Islet precursor cell (in vitro differentiated cells): ENCODE measurements around the gene EPM2AIP1.
A peak's percentile ranks its signal among the peaks of the same experiment; 100 is the strongest.

Experiments used
- DNase-seq: peaks from one replicate; pipeline ENCODE4 v3.0.0-alpha.2; 2018

The EPM2AIP1 gene

GRCh38 chr3:36944641-36945270 is 48.2 kb downstream of the EPM2AIP1 start, which contains the start of gene TRANK1:
TRANK1 (minus strand) TSS chr3:36945054; CDS start chr3:36944809, 245 bp downstream.
- peak; percentile 61 for DNase-seq

GRCh38 chr3:36944012-36944640 is 48.8 kb downstream of the EPM2AIP1 start:
- DNase-seq: peak; percentile 77

GRCh38 chr3:36943601-36944000 is 49.3 kb downstream of the EPM2AIP1 start:
- DNase-seq: no peak

GRCh38 chr3:36942638-36943248 is 50.2 kb downstream of the EPM2AIP1 start:
- DNase-seq: no peak

GRCh38 chr3:36941658-36942057 is 51.3 kb downstream of the EPM2AIP1 start:
- DNase-seq: peak; percentile 35

GRCh38 chr3:36941162-36941561 is 51.8 kb downstream of the EPM2AIP1 start:
- DNase-seq: no peak

- no peak for DNase-seq
These were observed 55.4 kb downstream of the EPM2AIP1 start for GRCh38 chr3:36937492-36937891.
